ENCODE measurements around the gene ATXN1.

Gene ATXN1

DNA sequence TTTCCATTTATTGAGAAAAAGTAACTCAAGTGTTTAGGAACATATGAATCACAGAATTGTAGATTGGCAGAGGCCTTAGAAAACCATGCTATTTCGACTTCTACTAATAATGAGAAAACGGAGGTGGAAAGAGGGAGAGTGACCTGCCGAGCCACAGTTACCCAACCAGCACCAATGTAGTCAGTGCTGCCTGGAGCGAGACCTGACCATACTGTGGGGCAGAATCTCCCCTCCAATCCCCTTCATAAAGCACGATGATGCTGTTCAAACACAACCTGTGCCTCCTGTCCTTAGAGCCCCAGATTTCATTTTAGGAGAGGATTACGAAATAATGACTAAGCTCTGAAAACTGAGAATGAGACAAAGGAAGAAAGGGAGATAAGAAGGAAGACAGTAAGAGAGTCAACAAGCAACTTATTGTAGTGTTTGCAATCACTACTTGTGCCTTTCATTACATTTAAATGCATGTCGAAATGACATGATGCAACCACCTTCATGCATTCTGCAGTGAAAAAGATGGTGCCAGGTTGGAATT lies 70.6 kb downstream of the ATXN1 start:
- no peak for DNase-seq (ENCODE audit: extremely low read depth, low read depth)
- TF ChIP-seq, protein P1, sequence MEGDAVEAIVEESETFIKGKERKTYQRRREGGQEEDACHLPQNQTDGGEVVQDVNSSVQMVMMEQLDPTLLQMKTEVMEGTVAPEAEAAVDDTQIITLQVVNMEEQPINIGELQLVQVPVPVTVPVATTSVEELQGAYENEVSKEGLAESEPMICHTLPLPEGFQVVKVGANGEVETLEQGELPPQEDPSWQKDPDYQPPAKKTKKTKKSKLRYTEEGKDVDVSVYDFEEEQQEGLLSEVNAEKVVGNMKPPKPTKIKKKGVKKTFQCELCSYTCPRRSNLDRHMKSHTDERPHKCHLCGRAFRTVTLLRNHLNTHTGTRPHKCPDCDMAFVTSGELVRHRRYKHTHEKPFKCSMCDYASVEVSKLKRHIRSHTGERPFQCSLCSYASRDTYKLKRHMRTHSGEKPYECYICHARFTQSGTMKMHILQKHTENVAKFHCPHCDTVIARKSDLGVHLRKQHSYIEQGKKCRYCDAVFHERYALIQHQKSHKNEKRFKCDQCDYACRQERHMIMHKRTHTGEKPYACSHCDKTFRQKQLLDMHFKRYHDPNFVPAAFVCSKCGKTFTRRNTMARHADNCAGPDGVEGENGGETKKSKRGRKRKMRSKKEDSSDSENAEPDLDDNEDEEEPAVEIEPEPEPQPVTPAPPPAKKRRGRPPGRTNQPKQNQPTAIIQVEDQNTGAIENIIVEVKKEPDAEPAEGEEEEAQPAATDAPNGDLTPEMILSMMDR (IDR thresholded peaks at IDR 0.05; ENCODE audit: low read depth, low read length, missing control alignments), result no peak
- no peak overlapping the region for H3K4me3 ChIP-seq (replicated peaks; ENCODE audit: low read depth, low read length)

- TF ChIP-seq, protein P1 (IDR thresholded peaks at IDR 0.05; ENCODE audit: low read depth, low read length, missing control alignments), result no peak
- no peak for DNase-seq (ENCODE audit: extremely low read depth, low read depth)
- no peak overlapping the region for H3K4me3 ChIP-seq (replicated peaks; ENCODE audit: low read depth, low read length)
Measured at GRCh38 chr6:16689788-16690607, 71.3 kb downstream of the ATXN1 start.

DNA sequence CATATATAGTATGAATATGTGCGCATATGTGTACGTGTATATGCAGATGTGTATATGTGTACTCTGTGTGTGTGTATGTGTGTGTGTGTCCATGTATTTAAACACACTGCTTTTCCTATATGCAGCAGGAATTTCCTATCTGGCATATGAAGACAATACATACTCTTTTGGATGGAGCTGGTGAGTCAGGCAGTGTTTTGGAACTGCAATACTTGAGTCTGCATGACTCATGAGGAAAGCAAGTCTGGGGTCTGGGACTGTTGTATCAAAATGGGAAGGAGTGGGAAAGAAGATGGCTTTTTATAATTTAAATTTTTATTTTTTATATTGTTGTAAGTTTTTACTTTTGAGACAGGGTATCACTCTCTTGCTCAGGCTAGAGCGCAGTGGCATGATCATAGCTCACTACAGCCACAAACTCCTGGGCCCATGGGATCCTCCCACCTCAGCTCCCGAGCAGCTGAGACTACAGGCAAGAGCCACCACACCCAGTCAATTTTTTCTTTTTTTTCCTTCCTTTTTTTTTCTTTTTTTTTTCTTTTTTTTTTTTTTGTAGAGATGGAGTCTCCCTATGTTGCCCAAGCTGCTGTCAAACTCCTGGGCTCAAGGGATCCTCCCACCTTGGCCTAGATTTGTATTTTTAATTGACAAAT lies 72.2 kb downstream of the ATXN1 start:
- TF ChIP-seq, protein P1 (IDR thresholded peaks at IDR 0.05; ENCODE audit: low read depth, low read length, missing control alignments), result no peak
- H3K4me3 ChIP-seq (replicated peaks; ENCODE audit: low read depth, low read length), result no peak overlapping the region
- peak; percentile 46 for DNase-seq (ENCODE audit: extremely low read depth, low read depth)

GRCh38 chr6:16688436-16688835 lies 72.8 kb downstream of the ATXN1 start:
- no peak for DNase-seq (ENCODE audit: extremely low read depth, low read depth)
- TF ChIP-seq, protein P1 (IDR thresholded peaks at IDR 0.05; ENCODE audit: low read depth, low read length, missing control alignments), result no peak
- H3K4me3 ChIP-seq (replicated peaks; ENCODE audit: low read depth, low read length), result no peak overlapping the region

DNA sequence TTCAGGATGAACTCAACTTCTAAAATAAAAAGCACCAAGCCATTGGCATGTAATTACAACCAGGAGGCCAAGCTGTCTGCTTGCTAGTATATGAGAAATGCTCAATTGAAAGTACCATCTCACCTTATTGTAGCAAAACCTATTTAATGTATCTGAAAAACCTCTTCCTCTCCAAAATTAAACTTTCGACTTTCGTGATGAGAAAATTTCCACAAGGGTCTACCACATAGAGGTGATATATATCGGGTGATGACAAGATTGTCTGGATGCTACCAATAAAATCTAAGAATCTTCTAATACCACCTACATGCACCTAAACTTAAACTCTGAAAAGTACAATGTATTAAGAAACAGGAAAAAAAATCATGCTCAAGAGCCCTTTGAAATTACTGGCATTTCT lies 74.2 kb downstream of the ATXN1 start:
- DNase-seq (ENCODE audit: extremely low read depth, low read depth), result no peak
- TF ChIP-seq, protein P1 (IDR thresholded peaks at IDR 0.05; ENCODE audit: low read depth, low read length, missing control alignments), result no peak
- H3K4me3 ChIP-seq (replicated peaks; ENCODE audit: low read depth, low read length), result no peak overlapping the region

- DNase-seq (ENCODE audit: extremely low read depth, low read depth), result no peak
- TF ChIP-seq, protein P1 (IDR thresholded peaks at IDR 0.05; ENCODE audit: low read depth, low read length, missing control alignments), result no peak
- no peak overlapping the region for H3K4me3 ChIP-seq (replicated peaks; ENCODE audit: low read depth, low read length)
Measured at GRCh38 chr6:16684896-16685554, 76.2 kb downstream of the ATXN1 start.

All from HFF-Myc (cell line).